DOHH2 (cell line): Measurements from ENCODE around the gene ZNF462.

Source experiments
- H3F3A ChIP-seq: fragments of 200-600 bp; sonication (generic), shearing (Covaris generic); 2 replicates; pipeline ENCODE4 v1.6.0; 2016; ENCODE audit warnings: antibody characterized with exemption, mild to moderate bottlenecking; ENCODE audit not compliant: control insufficient read depth, insufficient read depth
- H3K27ac ChIP-seq: fragments of 200-600 bp; sonication (generic); 2 replicates; pipeline ENCODE4 v1.5.1; 2014; ENCODE audit warnings: low read depth, mild to moderate bottlenecking, low read length, moderate library complexity
- H3K27me3 ChIP-seq: fragments of 200-600 bp; sonication (generic); 2 replicates; pipeline ENCODE4 v1.6.1; 2014; ENCODE audit warnings: mild to moderate bottlenecking, low read length, mixed read lengths; ENCODE audit not compliant: control insufficient read depth
- H3K36me3 ChIP-seq: fragments of 200-600 bp; sonication (generic); 2 replicates; pipeline ENCODE4 v1.6.1; 2014; ENCODE audit warnings: mild to moderate bottlenecking, low read length, moderate library complexity, mixed read lengths; ENCODE audit not compliant: control insufficient read depth
- H3K4me1 ChIP-seq: fragments of 200-600 bp; sonication (generic); 2 replicates; pipeline ENCODE4 v1.6.1; 2014; ENCODE audit warnings: mild to moderate bottlenecking, low read length, mixed read lengths; ENCODE audit not compliant: control insufficient read depth
- H3K4me2 ChIP-seq: fragments of 200-600 bp; sonication (generic); 2 replicates; pipeline ENCODE4 v1.6.0; 2014; ENCODE audit warnings: mild to moderate bottlenecking, low read length, moderate library complexity
- H3K4me3 ChIP-seq: fragments of 200-600 bp; sonication (generic); 2 replicates; pipeline ENCODE4 v1.5.1; 2014; ENCODE audit warnings: mild to moderate bottlenecking, low read length, mixed read lengths
- H3K79me2 ChIP-seq: fragments of 200-600 bp; sonication (generic); 2 replicates; pipeline ENCODE4 v1.6.1; 2014; ENCODE audit warnings: mild to moderate bottlenecking, low read length, mixed read lengths; ENCODE audit not compliant: control insufficient read depth
- H3K9me2 ChIP-seq: fragments of 200-600 bp; sonication (generic); replicated peaks from 2 replicates; pipeline ENCODE4 v1.6.1; 2014; ENCODE audit warnings: mild to moderate bottlenecking, low read length, mixed read lengths; ENCODE audit not compliant: control insufficient read depth
- H3K9me3 ChIP-seq: fragments of 200-600 bp; sonication (generic); 2 replicates; pipeline ENCODE4 v1.6.1; 2014; ENCODE audit warnings: antibody characterized with exemption, low read length, mixed read lengths; ENCODE audit not compliant: control insufficient read depth, insufficient read depth
- H4K20me1 ChIP-seq: fragments of 200-600 bp; sonication (generic); 2 replicates; pipeline ENCODE4 v1.6.0; 2014; ENCODE audit warnings: low read depth, mild to moderate bottlenecking, antibody characterized with exemption, low read length, moderate library complexity; ENCODE audit not compliant: control insufficient read depth, insufficient read depth
- CTCF ChIP-seq: fragments of 200-600 bp; sonication (generic); IDR thresholded peaks from one replicate; pipeline ENCODE4 v1.5.1; 2014; ENCODE audit warnings: antibody characterized with exemption, mild to moderate bottlenecking, low read depth, low read length; ENCODE audit not compliant: poor library complexity, severe bottlenecking
- EZH2phosphoT487 ChIP-seq: fragments of 200-600 bp; sonication (generic); IDR thresholded peaks from 2 replicates; pipeline ENCODE4 v1.6.1; 2017; ENCODE audit warnings: borderline replicate concordance, mild to moderate bottlenecking, antibody characterized with exemption, low read length, moderate library complexity, mixed read lengths

The ZNF462 gene

DNA sequence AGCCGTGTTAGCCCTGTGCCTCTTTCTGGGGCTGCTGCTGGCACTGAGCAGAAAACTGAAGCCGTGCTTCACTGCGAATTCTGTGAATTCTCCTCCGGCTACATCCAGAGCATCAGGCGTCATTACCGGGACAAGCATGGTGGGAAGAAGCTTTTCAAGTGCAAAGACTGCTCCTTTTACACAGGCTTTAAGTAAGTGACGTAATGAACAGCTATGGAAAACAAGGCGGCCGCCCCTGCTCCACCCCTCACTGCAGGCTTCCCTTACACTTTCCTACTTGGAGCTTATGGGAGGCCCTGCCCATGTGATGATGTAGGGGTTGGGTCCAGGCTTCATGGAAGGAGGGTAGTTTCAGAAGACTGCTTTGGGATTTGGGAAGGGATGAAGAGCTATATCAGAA lies 109.1 kb downstream of the ZNF462 start:
- Histone ChIP-seq H3K36me3 (no peaks in the 10 kb centered on the region), H3F3A (no peaks in the 10 kb centered on the region), H3K4me2 (no peak overlapping the region), H3K4me3 (no peak overlapping the region), H3K9me2 (no peaks in the 10 kb centered on the region), H3K27me3 (no peaks in the 10 kb centered on the region; the same call in 1 of the 2 replicates), H3K79me2 (no peaks in the 10 kb centered on the region), H3K9me3 (no peaks in the 10 kb centered on the region), H3K4me1 (no peaks in the 10 kb centered on the region), H3K27ac (no peak overlapping the region), H4K20me1 (no peaks in the 10 kb centered on the region)
- no peak for TF ChIP-seq CTCF
- no peak for TF ChIP-seq EZH2phosphoT487

DNA sequence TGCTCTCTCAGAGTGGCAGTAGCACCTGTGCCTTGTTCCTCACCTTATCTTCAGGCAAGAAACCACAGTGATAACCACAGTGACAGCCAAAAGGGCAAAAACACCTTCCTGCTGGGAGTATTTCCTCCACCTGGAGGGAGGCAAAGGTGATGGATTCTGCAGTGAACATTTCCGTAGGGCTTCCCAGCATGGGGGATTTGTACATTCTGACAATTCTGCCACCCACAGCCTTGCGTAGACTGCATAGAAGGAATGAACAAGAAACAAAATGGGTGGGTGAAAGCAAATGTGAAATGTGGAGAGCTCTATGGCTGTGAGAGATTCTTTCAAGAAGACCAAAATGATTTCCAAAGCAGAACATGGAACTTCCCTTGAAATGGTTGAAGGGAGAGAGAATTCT lies 111.4 kb downstream of the ZNF462 start:
- no peaks in the 10 kb centered on the region for H3K4me1 ChIP-seq
- no peaks in the 10 kb centered on the region for H4K20me1 ChIP-seq
- TF ChIP-seq CTCF (no peak), EZH2phosphoT487 (no peak)
- H3K27ac ChIP-seq, result no peak overlapping the region
- H3K4me3 ChIP-seq, result no peak overlapping the region
- no peaks in the 10 kb centered on the region for H3K79me2 ChIP-seq
- H3K4me2 ChIP-seq, result no peak overlapping the region
- H3K36me3 ChIP-seq, result no peaks in the 10 kb centered on the region
- no peaks in the 10 kb centered on the region for H3K9me3 ChIP-seq
- no peaks in the 10 kb centered on the region; the same call in 1 of the 2 replicates for H3K27me3 ChIP-seq
- no peaks in the 10 kb centered on the region for H3K9me2 ChIP-seq
- no peaks in the 10 kb centered on the region for H3F3A ChIP-seq

- Histone ChIP-seq H3K4me1 (peaks cover 8% of the 10 kb centered on the region), H4K20me1 (no peaks in the 10 kb centered on the region), H3K9me3 (no peaks in the 10 kb centered on the region), H3K9me2 (no peaks in the 10 kb centered on the region), H3K27ac (no peak overlapping the region), H3K4me2 (no peak overlapping the region), H3F3A (no peaks in the 10 kb centered on the region), H3K27me3 (no peaks in the 10 kb centered on the region; the same call in 1 of the 2 replicates), H3K4me3 (no peak overlapping the region), H3K79me2 (no peaks in the 10 kb centered on the region), H3K36me3 (no peaks in the 10 kb centered on the region)
- no peak for TF ChIP-seq EZH2phosphoT487
- TF ChIP-seq CTCF, result peak; percentile 24
Observed at GRCh38 chr9:106976772-106977171, 113.8 kb downstream of the ZNF462 start.
